ENCODE data around the gene HAAO.
A peak's percentile ranks its signal among the peaks of the same experiment; 100 is the strongest.

HAAO gene

DNA sequence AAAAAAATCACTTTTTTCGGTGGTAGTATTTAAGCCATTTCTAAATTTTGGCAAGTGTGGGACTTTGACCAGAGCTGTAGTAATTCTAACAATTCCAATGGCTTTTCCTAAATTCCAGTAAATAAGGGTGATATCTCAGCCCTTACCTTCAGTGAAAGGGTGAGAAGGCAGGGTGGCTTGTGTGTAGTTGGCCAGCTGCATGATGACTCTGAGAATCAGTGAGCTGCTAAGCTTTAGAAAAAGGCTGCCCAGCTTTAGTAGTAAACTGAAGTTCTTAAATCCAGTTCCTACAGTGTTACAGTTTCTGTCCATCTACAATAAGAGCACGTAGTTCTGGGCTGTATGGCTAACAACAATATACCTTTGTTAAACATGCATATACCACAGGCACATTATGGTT, 70.5 kb downstream of the HAAO start:
- Histone ChIP-seq H3K36me3 (ENCODE audit: control insufficient read depth, insufficient read depth, low read length) (peaks cover 9% of the 10 kb centered on the region), H3K27ac (ENCODE audit: low read depth, low read length, severe bottlenecking) (peak overlapping the region; percentile 86), H3K4me3 (ENCODE audit: extremely low read depth, insufficient read depth, low read length, poor library complexity, severe bottlenecking) (no peak overlapping the region), H3K4me1 (ENCODE audit: control insufficient read depth, insufficient read depth, low read length, poor library complexity, severe bottlenecking) (peaks cover 9% of the 10 kb centered on the region), H3K9me3 (ENCODE audit: control insufficient read depth, low read length) (no peaks in the 10 kb centered on the region)
- 83 to 100% methylated on average over 1 of the region's 2 CpGs for WGBS, 2 experiments (ENCODE audit: insufficient coverage in 2 of 2)
